ENCODE results near the gene AFAP1L2.
"Not testable (repeated sequence)": the region's sequence is repeated elsewhere in the genome, so short reads cannot be mapped to it uniquely, and the experiment has no call there.

The AFAP1L2 gene

DNA sequence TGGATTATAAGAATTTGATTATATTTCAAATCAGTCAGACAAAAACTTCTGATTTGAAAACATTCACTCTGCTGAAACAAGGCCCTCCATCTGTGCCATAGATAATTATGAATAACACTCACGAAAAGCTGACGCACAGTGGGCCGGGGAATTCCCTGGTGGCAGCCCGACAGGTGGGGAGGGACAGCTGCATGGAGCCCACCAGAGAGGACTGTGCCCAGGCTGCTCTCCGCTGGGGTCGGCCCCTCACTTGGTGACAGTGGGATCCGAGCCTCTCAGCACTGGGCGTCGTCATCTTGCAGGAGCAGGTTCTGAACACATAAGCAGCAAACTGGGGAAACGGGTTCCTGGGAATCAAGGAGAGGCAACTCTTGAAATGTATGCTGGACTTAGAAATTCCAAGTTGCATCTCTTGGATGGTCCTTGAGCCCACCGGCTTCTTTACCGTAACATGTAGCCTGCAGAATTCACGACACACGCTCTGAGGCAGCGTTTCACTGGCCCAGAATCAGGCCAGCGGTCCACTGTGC lies 41.4 kb downstream of the AFAP1L2 start:
- DNase-seq (ENCODE audit: low spot score): peak; percentile 19

DNA sequence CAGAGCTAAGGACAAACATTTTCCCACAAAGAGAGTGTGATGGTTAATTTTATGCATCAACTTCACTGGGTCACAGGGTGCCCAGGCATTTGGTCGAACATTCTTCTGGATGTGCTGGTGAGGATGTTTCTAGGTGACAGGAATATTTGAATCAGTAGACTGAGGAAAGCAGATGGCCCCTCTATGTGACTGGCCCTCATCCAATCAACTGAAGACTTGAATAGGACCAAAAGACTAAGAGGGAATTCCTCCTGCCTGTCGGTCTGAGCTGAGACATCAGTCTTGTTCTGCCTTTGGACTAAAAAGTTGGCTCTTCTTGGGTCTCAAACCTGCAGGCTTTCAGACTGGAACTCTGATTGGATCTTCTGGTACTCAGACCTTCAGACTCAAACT lies 44.4 kb downstream of the AFAP1L2 start:
- DNase-seq (ENCODE audit: low spot score): no peak

DNA sequence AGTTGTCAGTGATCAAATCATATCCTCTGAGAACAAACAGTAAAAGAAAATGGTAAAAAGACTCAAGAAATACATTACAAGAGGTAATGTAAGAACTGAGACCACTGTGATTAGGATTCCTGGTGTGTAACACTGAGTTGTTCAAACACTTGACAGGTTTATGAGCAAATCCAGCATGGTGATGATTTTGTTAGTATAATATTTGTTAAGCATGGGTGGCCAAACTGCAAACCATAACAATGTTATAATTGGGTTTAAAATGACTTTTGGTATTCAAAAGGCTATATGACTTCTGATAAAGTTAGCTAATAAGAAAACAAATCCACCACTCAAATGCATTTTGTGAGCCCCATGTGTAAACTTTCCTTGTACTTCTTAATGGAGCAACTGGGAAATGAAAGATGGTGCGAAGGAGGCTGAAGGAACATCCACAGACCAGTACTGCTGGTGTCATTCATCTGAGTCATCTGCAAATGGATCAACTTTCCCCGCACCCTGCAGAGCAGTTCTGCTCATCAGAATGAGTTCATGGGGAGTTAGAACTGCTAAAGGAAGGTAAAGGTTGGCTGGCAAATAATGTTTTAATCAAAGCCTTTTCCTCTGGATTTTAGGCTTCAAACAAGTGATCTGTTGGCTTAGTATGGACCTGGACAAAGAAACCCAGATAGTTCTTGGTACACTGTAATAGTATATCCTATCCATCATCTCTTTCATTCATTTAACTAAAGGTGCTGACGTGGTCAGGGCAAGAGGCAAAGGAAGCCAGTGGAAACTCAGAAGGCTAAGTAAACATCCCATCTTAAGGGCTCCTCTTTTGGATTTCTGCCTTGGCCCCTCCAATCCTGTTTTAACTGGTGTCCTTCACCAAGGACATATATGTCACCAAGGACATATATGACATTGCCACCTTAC lies 45.0 kb downstream of the AFAP1L2 start:
- no peak for DNase-seq (ENCODE audit: low spot score)

DNA sequence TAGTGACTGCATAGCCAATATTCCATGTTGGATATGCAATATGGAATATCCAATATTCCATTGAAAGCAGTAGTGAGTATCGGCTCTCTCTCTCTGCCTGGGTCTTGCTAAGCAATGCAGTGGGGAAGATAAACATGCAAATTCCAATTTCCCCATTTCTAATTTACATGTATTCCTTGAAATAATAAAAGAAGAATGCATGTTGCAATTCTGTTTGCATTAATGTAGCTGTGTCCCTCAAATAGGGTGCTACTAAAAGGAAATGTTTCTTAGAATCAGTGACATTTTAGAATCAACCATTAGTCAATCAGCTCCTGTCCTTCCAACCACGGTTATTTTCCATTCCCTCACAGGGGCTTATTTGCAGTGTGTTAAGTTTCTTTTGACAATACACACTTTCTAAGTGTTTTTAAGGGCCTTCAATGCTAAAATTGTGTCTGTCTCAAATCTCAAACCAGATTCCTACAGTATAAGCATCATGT lies 46.7 kb downstream of the AFAP1L2 start:
- DNase-seq (ENCODE audit: low spot score): no peak

DNA sequence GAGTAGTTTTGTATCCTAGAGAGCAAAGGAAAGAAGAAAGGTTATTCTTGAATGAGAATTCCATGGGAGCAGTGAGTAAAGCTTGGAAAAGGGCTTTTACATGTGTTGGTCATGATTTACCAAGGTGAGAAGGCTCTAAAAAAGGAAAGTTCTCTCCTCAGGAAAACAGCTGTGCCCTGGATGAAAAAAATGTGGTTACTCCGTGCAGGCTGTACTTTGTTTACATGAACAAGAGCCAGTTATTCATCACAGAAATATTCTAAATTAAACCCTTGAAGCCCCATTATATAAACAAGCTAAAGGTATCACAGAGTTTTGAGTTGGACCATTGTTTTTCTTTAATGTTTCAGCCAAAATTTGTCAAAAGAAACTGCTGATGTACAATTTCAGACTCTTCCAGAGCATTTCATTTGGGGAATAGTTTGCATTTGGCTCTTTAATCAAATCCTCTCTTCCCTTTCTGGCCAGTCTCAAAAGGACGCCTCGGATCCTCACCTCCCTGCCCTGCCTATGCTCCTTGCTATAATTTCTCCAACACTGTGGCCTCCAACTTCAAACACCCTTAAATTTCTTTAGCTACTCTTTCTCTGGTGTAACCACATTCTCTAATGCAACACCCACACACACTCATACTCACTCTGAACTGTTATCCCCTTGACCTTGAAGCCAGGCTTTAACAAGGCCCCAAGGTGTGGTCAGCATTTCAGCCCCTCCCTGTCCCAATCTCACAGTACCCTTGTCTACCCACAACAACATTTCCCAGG lies 47.4 kb downstream of the AFAP1L2 start:
- DNase-seq (ENCODE audit: low spot score): no peak

DNA sequence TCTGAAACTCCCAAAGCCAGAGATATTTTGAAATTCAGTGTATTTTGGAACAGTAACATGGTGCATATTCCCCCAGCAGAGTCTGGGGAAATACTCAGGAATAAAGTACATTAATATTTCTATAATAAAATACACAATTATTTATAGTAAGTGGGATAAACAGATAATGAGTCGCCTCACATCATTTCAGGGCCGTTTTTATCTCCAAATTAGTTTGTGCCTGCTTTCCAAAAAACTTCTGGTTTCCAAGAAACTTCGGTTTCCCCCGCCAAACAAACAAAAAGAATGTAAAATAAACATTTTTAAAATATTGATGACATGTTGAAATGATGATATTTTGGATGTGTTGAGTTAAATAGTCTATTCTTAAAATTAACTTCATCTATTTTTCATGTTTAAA lies 48.2 kb downstream of the AFAP1L2 start:
- DNase-seq (ENCODE audit: low spot score): no peak

DNA sequence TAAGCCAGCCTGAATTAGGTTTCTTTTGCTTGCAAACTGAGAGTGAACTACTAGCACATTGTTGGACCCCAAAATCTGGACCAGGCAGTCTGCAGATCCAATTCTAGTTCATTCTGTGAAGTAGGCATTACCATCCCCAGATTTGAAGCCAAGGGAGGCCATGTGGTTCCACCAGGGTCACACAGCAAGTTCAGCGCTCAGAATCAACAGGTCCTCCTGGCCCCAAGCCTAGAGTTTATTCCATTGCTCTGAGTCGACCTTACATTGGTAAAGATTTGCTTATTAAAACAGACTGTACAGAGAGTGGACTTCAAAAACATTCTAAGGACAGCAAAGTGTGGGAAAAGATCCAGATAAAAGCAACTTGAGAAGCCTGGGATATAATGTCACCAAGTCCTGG lies 50.9 kb downstream of the AFAP1L2 start:
- no peak for DNase-seq (ENCODE audit: low spot score)

DNA sequence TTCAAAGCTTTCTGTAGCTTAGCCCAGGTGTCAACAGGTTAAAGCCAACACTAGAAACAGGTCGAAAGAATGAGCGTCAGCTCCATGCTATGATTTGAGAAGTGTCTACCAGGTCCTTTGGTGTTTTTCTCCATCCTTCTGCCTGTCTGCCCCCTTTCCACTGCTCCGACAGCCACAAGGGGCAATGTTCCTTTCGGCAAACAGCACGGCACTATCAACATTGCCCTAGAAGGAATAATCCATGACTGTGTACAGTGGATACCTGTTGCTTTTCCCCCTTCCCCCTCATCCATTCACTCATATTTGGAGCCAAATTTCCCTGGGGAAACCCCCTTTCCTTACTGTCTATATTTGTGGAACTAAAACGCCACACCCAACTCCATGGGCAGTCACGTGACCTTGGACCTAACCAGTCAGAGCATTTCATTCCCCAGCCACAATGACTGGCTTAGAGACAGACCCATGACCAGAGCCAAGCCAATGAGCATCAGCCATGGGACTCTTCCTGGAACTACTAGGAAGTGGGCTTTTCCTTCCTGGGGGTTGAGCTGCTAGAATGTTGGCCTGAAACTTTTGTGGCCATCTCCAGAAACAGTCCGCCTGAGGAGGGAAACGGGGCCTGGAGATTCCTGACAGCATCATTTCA lies 51.5 kb downstream of the AFAP1L2 start:
- no peak for DNase-seq (ENCODE audit: low spot score)

DNA sequence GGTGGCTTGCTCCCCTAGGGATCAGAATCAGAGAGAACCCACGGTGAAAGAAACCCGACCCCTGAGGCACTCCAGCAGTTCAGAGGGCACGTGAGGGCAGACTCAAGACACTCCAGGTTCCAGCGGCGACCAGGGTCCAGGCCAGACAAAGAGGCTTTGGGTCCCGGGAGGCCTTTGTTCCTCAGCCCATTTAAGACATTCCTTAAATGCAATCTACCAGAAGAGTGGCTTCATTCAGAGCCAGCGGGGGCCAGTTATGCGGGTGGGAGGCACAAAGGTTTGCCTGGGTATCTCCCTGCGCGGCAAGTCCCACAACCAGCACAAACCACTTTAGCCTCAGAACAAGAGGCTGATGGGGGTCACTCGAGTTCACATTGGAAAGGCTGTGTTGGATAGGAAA lies 53.6 kb downstream of the AFAP1L2 start:
- no peak for DNase-seq (ENCODE audit: low spot score)

DNA sequence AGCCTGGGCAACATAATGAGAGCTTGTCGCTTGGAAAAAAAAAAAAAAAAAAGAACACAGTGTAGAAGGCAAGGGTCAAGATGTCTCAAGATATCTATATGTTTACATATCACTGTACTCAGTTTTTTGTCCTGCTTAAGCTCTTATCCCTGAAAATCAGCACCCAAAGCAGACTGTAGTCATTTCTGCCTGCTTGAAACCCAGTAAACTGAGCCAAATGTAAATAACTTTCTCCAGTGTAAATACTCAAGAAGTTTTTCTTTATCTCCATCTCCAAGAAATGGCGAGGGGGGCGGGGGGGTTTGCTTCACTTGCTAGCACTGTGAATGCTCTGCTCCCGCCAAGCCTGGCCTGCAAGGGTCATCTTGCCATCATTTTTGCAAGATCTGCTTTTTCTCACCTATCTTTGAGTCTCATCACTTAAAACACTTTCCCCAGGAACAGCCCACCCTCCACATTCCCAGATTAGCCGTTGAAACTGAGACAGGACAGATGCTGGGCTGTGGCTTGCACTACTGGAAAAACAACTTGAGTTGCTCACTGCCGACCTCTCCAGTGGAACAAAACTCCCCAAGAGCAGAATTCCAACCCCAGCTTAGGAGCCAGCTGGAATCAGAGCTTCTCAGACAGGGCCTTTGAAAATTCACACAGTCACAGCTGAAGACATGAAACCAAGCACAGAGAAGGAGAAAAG lies 54.6 kb downstream of the AFAP1L2 start:
- DNase-seq (ENCODE audit: low spot score): peak; percentile 92

DNA sequence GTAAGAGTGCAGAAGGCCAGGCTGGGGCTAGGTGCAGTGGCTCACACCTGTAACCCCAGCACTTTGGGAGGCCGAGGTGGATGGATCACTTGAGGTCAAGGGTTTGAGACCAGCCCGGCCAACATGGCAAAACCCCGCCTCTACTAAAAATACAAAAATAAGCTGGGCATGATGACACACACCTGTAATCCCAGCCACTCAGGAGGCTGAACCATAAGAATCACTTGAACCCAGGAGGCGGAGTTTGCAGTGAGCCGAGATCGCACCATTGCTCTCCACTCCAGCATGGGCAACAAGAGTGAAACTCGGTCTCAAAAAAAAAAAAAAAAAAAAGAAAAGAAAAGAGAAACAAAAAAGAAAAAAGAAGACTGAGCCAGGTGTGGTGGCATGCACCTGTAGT lies 55.2 kb downstream of the AFAP1L2 start:
- not testable (repeated sequence) for DNase-seq (ENCODE audit: low spot score)

DNA sequence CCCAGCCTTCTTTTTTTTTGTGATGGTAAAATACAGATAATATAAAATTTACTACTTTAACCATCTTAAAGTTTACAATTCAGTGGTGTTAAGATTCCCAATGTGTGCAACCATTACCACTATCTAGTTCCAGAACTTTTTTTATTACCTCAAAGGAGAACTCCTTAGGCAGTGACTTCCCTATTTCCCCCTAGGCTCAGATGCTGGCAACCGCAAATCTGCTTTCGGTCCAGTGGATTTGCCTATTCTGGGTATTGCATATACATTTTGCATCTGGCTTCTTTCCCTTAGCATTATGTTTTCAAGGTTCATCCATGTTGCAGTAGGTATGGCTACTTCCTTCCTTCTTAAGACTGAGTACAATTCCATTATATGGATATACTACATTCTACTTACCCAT lies 56.5 kb downstream of the AFAP1L2 start:
- no peak for DNase-seq (ENCODE audit: low spot score)

DNA sequence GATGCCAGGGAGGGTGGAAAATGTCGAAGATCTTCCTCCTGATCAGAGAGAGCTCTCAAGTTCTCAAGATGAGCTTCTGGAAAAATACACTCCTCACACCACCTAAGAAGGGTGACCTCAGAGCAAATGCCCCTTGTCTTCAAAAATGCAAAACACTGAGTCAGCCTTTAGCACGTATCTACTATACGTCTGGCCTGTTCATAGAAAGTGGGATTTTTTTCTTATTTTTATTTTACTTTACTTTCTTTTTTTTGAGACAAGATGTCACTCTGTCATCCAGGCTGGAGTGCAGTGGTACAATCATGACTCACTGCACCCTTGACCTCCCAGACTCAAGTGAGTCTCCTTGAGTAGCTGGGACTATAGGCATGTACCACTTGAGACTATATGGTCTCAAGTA lies 57.1 kb downstream of the AFAP1L2 start:
- DNase-seq (ENCODE audit: low spot score): no peak

DNA sequence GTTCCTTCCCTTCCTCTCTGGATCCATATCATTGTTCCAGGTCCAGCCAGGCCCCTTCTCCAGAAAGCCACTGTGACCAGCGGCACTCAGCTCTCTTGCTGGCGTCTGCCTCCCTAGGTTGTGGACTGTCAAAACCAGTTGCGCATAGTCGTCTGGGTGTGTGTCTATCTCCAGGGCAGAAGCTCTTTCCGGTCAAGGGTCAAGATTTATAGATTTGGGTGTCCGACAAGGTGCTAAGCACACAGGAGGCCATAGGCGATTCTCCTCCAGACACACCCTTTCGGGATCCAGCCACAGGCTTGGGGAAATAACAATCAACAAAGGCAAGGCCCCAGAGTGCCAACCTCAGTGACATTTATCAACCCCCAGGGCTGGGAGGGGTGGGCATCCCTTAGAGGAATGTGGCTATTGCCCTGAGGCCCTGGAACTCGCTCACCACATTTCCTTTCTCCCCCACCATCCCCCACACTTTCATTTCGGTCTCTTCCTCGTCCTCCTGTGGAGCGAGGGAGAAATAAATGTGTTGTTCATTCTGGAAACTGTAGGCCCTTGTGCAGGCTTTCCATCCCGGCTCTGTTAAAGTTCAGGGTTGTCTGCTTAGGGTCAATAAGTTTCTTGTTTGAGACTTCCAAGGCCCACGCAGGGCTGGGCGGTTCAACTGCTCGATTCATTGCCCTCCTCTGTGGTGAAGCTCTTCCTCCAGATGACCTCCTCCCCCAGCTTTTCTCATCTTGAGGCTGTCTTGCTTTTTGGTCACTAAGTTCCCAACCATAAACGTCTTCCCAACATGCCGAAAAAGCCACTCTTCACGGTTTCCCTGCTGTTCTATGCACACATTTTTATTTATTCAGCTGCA lies 57.9 kb downstream of the AFAP1L2 start:
- no peak for DNase-seq (ENCODE audit: low spot score)

DNA sequence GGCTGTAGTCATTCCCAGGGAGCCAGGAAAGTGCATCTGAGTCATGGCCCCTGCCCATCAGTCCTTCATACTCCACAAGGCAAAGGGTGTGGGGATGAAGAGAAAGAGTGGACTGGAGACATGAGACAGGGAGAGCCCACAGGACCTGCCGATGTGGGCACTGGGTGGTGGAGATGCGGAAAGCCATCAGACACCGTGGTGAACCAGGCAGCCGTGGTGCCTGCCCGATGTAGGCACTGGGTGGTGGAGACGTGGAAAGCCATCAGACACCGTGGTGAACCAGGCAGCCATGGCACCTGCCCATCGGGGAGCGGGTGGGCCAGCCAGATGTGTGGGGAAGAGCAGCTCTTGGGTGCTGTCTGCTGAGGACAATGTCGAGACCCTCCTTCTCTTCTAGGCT lies 58.6 kb downstream of the AFAP1L2 start:
- DNase-seq (ENCODE audit: low spot score): no peak

DNA sequence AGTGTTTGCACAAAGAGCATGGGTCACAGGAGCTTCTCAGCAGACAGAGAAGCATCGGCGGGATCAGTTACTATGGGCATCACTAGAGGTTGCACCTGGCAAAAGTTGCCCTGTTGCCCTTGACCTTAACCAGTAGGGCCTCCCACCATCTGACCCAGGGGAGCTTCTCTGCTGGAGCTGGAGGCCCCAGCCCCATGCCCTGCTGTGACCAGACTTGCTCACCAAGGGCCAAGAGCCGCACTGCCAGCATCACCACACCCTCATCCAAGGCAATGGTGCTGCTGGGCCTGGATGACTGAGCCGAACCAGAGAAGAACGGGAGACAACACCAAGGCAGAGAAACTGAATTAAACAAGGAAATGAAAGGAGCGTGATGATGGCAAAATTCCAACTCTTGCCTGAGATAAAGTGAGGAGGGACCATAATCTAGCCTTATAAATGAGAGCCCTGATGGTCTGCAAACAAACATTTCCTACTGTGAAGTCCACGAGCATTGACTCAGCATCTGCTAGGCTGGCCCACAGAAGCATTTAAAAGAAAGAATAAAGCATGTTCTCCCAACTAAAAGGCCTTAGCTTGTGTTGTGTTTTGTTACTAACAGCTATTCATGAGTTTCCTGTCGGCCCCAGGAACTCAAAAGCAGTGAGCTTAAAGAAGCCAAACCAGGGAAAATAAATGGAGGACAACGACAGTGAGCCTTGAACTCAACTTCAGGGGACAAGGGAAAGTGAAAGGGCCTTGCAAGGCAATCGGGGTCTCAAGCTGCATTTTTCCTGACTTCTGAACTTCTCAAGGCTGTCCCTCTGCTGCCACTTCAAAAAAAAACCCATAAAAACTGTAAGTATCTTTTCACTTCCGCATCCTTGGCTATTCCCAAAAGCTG lies 60.4 kb downstream of the AFAP1L2 start:
- no peak for DNase-seq (ENCODE audit: low spot score)

DNA sequence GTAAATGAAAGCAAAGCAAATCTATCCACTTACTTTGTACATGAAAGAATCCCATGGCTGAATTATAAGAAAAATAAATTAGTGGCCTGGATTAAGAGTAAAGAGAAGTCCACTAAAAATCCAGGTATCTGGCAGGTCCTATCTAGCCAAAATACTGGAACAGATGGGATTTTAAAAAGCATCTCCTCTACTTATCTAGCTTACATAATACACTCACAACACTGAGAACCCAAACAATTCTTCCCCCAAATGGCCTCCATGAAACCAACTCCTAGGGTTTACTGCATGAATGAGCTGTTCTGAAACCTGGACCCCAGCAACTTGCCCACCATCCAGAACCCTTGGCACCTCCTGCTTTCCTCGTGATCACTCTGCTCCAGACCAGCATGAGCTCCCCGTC lies 61.3 kb downstream of the AFAP1L2 start:
- no peak for DNase-seq (ENCODE audit: low spot score)

DNA sequence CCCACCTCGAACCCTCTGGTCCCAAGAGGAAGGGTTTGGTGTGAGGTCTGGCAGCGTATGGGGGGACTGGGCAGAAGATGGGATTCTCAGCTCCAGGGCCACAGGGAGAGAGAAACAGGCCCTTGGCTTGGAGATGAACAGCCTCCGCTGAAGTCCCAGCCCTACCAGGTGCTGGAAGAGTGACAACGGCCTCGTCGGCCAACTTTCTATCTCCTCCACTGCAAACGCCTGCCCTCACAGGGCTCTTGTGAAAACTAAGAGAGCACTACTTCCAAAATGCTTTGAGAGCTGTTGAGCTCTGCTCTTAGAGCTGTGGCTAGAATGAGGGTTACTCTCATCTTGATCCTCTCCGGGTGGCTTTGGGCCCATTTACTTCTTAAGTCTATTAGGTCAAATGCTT lies 63.5 kb downstream of the AFAP1L2 start:
- no peak for DNase-seq (ENCODE audit: low spot score)
